Measurements from ENCODE around the gene ARHGAP15. TPM values are rescaled to one million over a fixed set of nuclear protein-coding genes. Genes with fewer than 3 reads are reported as not detected.

The ARHGAP15 gene
- total RNA-seq, 2 donors from 2014 or later, result 2.6 to 6.9 TPM

DNA sequence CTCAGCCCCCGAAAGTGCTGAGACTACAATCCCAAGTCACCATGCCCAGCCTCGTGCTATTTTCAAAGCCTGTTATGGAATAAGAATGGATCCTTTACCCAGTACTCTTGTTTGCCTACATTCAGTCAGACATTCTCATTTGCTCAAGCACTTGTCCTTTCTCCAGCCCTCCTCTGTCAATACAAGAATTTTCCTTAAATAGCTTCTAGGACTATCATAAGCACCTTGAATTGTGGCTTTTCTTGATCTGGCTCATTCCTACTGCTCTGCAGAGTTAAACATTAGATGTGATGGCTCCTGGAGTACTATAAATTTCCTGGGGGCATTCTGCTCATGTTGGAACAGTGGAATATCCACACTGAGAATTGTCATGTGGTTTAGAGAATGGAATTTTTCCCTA lies 506.1 kb downstream of the ARHGAP15 start:
- DNase-seq (ENCODE audit: low spot score), result no peak
- Histone ChIP-seq H3K4me3 (no peak overlapping the region), H3K36me3 (no peaks in the 10 kb centered on the region), H3K27me3 (no peaks in the 10 kb centered on the region), H3K4me1 (no peaks in the 10 kb centered on the region), H3K9me3 (peaks cover 0 to 6% of the 10 kb centered on the region in 2 donors), H3K27ac (no peak overlapping the region)
- TF ChIP-seq, protein P1, sequence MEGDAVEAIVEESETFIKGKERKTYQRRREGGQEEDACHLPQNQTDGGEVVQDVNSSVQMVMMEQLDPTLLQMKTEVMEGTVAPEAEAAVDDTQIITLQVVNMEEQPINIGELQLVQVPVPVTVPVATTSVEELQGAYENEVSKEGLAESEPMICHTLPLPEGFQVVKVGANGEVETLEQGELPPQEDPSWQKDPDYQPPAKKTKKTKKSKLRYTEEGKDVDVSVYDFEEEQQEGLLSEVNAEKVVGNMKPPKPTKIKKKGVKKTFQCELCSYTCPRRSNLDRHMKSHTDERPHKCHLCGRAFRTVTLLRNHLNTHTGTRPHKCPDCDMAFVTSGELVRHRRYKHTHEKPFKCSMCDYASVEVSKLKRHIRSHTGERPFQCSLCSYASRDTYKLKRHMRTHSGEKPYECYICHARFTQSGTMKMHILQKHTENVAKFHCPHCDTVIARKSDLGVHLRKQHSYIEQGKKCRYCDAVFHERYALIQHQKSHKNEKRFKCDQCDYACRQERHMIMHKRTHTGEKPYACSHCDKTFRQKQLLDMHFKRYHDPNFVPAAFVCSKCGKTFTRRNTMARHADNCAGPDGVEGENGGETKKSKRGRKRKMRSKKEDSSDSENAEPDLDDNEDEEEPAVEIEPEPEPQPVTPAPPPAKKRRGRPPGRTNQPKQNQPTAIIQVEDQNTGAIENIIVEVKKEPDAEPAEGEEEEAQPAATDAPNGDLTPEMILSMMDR (IDR thresholded peaks at IDR 0.05), result no peak

DNA sequence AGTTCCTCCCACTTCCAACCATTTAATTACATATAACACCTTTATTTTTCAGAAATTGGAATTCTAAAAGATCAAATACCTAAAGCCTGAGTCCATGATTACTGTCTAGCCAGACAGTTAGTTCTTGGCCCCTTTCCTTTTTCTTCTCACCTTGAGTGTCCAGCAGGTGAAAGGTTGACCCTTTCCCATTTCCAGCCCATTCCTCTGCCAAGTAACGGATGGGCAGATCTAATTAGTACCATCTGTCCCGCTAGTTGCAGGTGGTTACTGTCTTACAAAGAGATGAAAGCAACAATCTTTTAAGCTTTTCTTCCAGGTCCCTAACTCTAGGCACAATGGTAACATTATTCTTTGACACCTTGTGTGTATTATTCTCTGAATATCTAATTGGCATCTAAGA lies 506.7 kb downstream of the ARHGAP15 start:
- H3K9me3 ChIP-seq, result peaks cover 0 to 6% of the 10 kb centered on the region in 2 donors
- H3K4me3 ChIP-seq, result no peak overlapping the region
- no peaks in the 10 kb centered on the region for H3K27me3 ChIP-seq
- H3K4me1 ChIP-seq, result no peaks in the 10 kb centered on the region
- DNase-seq (ENCODE audit: low spot score), result no peak
- no peak overlapping the region for H3K27ac ChIP-seq
- TF ChIP-seq, protein P1 (IDR thresholded peaks at IDR 0.05), result no peak
- no peaks in the 10 kb centered on the region for H3K36me3 ChIP-seq

GRCh38 chr2:143640826-143641225 lies 511.6 kb downstream of the ARHGAP15 start:
- H3K4me1 ChIP-seq, result no peaks in the 10 kb centered on the region
- peaks cover 0 to 6% of the 10 kb centered on the region in 2 donors for H3K9me3 ChIP-seq
- H3K27me3 ChIP-seq, result no peaks in the 10 kb centered on the region
- no peak overlapping the region for H3K27ac ChIP-seq
- TF ChIP-seq, protein P1 (IDR thresholded peaks at IDR 0.05), result no peak
- H3K4me3 ChIP-seq, result no peak overlapping the region
- no peak for DNase-seq (ENCODE audit: low spot score)
- H3K36me3 ChIP-seq, result no peaks in the 10 kb centered on the region

DNA sequence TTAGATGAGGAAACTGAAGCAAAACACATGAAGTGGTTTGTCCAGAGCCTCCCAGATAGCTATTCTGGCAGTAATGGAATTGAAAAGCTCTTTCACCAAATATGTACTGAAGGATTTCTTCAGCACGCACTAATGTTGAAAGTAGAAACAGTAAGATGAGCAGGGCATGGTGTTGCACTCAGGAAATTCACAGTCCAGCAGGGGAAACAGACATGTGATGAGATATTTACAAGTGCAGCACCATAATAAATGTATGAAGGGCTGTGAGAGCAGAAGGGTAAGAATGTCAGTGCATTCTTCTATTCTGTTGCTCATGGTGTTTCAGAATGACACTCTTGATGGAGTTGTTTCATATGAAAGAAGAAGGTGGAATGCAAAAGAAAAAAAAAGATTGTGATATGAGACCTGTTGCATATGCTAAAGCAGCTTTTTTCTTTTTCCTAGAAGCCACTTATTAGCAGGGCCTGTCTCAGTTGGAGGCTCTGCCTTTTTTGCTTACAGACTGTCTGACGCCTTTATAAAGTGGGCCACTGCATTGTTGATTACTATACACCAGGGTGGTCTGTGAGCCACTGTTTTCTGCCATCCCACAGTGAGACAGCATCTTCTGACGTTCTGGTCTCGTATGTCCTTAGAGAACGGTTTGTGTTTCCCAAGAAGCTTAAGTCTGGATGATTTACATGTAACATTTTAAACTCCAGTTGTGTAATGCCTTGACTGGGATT lies 516.9 kb downstream of the ARHGAP15 start:
- no peak for DNase-seq (ENCODE audit: low spot score)
- TF ChIP-seq, protein P1 (IDR thresholded peaks at IDR 0.05), result no peak
- H3K4me3 ChIP-seq, result no peak overlapping the region
- H3K27me3 ChIP-seq, result no peaks in the 10 kb centered on the region
- H3K4me1 ChIP-seq, result no peaks in the 10 kb centered on the region
- no peaks in the 10 kb centered on the region for H3K36me3 ChIP-seq
- no peaks in the 10 kb centered on the region for H3K9me3 ChIP-seq
- H3K27ac ChIP-seq, result no peak overlapping the region

- Histone ChIP-seq H3K27me3 (no peaks in the 10 kb centered on the region), H3K4me3 (no peak overlapping the region), H3K9me3 (peaks cover 6 to 8% of the 10 kb centered on the region in 2 donors), H3K36me3 (no peaks in the 10 kb centered on the region), H3K4me1 (no peaks in the 10 kb centered on the region), H3K27ac (no peak overlapping the region)
- TF ChIP-seq, protein P1 (IDR thresholded peaks at IDR 0.05), result no peak
- no peak for DNase-seq (ENCODE audit: low spot score)
Measured at GRCh38 chr2:143649226-143649740, 520.1 kb downstream of the ARHGAP15 start.

Measured in right atrium auricular region (tissue), 2 donors.